Activated naive CD4-positive, alpha-beta T cell treated with anti-CD3 and anti-CD28 coated beads, Interleukin-2, amount 50 U/mL, for 72 hours (primary cell): Measurements from ENCODE around the gene PODNL1. TPM values are rescaled to one million over a fixed set of nuclear protein-coding genes. Genes with fewer than 3 reads are reported as not detected.

Source experiments
- ATAC-seq, 2 donors: fragments of 150-1000 bp; cut with Tn5 transposase; 2 replicates each; pipeline ENCODE4 v1.10.0; 2021; ENCODE audit warnings: mild to moderate bottlenecking in 2 of 2, moderate library complexity in 2 of 2
- DNase-seq, 2 donors: peaks; one replicate each; pipeline ENCODE4 v3.0.0; 2021 to 2022; ENCODE audit warnings: low spot score in 2 of 2
- H3K27ac Mint-ChIP-seq, 2 donors: one replicate each; pipeline ENCODE4 v1.8.0; 2022; ENCODE audit warnings: mild to moderate bottlenecking in 2 of 2, mixed read lengths in 2 of 2
- H3K36me3 Mint-ChIP-seq, 2 donors: one replicate each; pipeline ENCODE4 v1.8.0; 2022; ENCODE audit warnings: mixed read lengths in 2 of 2
- H3K9me3 Mint-ChIP-seq, 2 donors: one replicate each; pipeline ENCODE4 v1.8.0; 2022; ENCODE audit warnings: mixed read lengths in 2 of 2
- total RNA-seq, 2 donors: library from RNA; stranded (reverse); gene quantifications; one replicate each; pipeline ENCODE4 v1.2.3, GENCODE V29; 2022

PODNL1 gene
- total RNA-seq, 2 donors from 2014 or later, result 0.34 TPM; not detected in 1

DNA sequence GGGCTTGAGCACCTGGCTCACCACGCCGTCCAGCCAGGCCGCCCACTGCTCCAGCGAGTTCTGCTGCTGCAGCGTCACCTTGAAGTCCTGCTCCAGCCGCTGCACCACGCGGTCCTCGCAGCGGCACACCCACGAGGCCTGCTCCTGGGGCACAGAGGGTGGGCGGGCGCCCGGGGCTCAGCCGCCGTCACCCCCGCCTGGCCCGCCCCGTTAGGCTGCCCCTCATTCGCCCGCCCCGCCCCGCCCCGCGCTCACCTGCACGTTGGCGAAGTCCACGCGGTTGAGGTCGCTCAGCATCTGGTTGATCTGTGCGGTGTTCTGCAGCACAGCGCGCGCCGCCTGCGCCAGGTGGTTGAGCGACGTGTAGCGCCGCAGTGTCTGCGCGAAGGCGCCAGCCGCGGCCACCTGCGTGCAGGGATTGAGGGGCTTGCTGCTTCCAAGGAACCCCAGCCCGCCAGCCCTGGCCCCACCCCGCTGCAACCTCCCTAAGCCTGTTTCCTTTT is 25.4 kb upstream of the PODNL1 start:
- H3K36me3 Mint-ChIP-seq, result no peaks in the 10 kb centered on the region
- H3K9me3 Mint-ChIP-seq, result no peaks in the 10 kb centered on the region
- ATAC-seq (no peak), DNase-seq (no peak)
- no peak overlapping the region for H3K27ac Mint-ChIP-seq

DNA sequence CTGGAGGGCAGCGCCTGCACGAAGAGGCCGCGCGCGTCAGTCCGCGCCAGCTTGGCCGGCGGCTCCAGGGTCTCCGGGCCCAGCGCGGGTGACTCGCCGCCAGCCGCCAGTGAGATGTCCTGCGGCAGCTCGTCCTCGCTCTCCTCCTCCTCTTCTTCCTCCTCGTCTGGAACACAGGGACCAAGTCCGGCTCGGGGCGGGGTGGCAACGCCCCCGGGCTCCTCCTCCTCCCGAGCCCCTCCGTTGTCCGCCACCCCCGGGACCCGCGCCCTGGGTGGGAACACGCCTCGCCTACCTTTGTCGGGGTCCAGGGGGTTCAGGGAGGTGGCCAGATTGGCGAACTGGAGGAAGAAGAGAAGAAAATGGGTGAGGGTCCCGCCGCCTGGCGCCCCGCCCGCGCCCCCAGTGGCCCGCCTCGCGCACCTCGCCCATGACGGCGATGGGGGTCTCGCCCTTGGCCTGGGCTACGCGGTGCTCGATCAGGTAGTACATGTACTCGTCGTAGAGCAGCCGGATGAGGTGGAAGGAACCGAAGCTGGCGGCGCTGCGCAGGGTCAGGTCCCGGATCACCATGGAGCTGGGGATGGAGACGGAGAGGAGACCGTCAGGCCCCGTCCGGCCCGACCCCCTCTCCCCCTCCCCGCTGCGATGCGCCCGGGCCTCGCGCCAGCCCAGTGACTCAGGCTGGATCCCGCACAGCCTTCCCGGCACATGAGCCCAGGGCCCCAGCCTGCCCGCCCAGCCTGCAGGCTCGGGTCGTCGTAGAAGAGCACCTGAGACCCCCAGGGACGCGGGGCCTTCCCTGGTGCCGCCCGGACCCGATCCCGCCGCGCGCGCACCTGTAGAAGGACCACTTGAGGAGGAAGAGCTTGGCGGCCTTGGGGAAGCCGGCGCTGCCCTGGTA is 24.7 kb upstream of the PODNL1 start:
- DNase-seq, result no peak

GRCh38 chr19:13961826-13962698 is 23.8 kb upstream of the PODNL1 start:
- Mint-ChIP-seq H3K9me3 (no peaks in the 10 kb centered on the region), H3K27ac (no peak overlapping the region), H3K36me3 (no peaks in the 10 kb centered on the region)
- DNase-seq (no peak), ATAC-seq (no peak)

More for the DNA sequence above, 24.7 kb upstream of the PODNL1 start:
- Mint-ChIP-seq H3K27ac (no peak overlapping the region), H3K36me3 (no peaks in the 10 kb centered on the region), H3K9me3 (no peaks in the 10 kb centered on the region)
- no peak for ATAC-seq

DNA sequence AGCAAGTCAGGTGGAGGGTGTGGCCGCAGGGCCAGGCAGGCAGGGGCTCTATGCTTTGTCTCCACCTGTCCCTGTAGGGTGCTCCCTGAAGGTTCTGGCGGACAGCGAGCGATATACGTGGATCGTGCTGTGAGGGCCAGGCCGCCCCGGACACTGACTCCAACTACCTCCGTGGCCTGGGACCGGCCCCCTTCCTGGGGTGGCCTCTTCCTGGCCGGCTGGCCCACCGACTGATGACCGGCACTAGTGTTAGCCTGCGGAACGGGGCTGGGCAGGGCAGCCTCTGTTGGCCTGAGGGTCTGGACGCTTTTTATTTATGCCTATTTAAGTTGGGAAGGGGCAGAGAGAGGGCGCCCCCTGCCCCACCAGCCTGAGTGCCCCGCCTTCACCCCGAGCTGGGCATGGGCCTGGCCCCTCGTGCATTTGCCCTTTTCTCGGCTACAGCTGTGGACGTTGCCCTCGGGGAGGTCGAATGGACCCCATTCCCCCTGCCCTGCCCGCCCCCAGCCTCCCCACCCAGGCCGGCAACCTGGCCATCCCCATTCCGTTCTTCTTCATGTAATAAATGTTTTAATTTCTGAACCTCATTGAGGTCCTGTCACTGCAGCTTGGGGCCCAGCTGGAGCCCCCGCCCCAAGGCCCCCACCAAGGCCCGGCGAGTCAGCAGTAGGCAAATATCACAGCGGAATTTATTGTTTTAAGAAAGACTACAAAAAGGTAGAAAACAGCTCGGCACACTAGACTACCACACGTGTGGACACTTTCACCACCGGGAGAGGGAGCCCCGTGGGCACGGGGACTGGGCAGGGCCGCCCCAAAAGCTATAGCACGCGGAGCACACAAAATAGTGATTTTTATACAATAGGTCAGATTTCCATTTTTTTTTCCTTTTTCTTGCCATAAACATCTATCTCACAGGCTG is 22.9 kb upstream of the PODNL1 start:
- Mint-ChIP-seq H3K27ac (peak overlapping the region; percentile 32 to 77), H3K9me3 (no peaks in the 10 kb centered on the region), H3K36me3 (no peaks in the 10 kb centered on the region)
- peak in 1 of 2 donors; percentile 14 for ATAC-seq
- DNase-seq, result no peak

DNA sequence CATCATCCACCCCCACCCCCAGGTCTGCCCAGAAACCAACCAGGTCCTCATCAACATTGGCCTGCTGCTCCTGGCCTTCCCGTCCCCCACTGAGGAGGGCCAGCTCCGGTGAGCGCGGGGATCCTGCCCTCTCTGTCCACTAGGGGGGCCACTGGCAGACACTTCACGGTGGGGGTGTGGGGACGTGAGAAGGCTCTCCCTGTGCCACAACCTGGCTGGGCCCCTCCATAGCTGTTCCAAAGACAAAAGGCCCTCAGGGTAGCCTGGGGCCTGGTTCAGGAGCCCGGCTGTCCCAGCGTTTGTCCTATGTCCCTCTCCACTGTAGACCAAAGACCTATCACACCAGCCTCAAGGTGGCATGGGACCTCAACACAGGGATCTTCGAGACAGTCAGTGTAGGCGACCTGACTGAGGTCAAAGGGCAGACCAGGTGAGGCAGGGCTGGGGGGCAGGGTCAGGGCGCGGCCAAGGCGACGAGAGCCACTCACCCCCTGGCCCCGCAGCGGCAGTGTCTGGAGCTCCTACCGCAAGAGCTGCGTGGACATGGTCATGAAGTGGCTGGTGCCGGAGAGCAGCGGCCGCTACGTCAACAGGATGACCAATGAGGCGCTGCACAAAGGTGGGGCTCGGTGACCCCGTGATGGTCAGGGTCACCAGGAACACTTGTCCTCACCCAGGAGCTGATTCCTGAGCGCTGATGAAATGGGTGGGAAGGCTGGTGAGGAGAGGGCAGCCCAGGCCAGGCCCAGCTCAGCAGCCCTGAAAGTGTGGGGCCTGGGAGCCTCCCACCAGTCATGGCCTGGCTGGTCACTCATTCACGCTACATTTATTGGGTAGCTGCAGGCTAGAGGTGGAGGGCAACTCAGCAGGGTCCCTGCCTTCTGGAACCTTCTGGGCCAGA is 22.0 kb upstream of the PODNL1 start:
- Mint-ChIP-seq H3K27ac (peak overlapping the region in 1 of 2 donors; percentile 32), H3K9me3 (no peaks in the 10 kb centered on the region), H3K36me3 (no peaks in the 10 kb centered on the region)
- no peak for DNase-seq
- ATAC-seq, result peak; percentile 33 to 43

DNA sequence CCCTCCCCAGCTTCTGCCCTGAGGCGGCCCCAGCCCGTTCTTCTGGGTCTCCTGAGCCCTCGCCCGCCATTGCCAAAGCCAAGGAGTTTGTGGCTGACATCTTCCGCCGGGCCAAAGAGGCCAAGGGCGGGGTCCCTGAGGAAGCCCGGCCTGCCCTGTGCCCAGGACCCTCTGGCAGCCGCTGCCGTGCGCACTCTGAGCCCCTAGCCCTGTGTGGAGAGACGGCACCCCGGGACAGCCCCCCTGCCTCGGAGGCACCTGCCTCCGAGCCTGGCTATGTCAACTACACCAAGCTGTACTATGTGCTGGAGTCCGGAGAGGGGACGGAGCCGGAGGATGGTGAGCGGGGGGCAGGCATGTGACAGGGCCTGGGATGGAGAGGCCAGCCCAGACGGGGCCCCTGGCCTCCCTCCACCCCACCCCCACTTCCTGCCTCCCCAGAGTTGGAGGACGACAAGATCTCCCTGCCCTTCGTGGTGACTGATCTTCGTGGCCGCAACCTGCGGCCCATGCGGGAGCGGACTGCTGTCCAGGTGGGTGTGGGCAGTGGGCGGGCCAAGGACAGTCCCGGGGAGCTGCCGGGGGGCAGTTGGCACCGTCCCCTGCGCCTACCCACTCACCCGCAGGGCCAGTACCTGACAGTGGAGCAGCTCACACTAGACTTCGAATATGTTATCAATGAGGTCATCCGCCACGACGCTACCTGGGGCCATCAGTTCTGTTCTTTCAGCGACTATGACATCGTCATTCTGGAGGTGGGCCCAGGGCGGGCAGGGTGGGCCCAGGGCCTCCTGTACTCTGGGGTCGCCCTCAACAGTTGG is 21.1 kb upstream of the PODNL1 start:
- Mint-ChIP-seq H3K27ac (no peak overlapping the region), H3K36me3 (no peaks in the 10 kb centered on the region), H3K9me3 (no peaks in the 10 kb centered on the region)
- ATAC-seq (peak in 1 of 2 donors; percentile 2), DNase-seq (no peak)

- Mint-ChIP-seq H3K9me3 (no peaks in the 10 kb centered on the region), H3K27ac (peak overlapping the region in 1 of 2 donors; percentile 90), H3K36me3 (peaks cover 0 to 4% of the 10 kb centered on the region in 2 donors)
- ATAC-seq, result no peak
- DNase-seq, result no peak
Measured at GRCh38 chr19:13958043-13958442, 19.8 kb upstream of the PODNL1 start.

- DNase-seq (no peak), ATAC-seq (no peak)
- H3K27ac Mint-ChIP-seq, result peak overlapping the region in 1 of 2 donors; percentile 24
- peaks cover 0 to 4% of the 10 kb centered on the region in 2 donors for H3K36me3 Mint-ChIP-seq
- H3K9me3 Mint-ChIP-seq, result no peaks in the 10 kb centered on the region
Measured at GRCh38 chr19:13957051-13957450, 18.8 kb upstream of the PODNL1 start.

DNA sequence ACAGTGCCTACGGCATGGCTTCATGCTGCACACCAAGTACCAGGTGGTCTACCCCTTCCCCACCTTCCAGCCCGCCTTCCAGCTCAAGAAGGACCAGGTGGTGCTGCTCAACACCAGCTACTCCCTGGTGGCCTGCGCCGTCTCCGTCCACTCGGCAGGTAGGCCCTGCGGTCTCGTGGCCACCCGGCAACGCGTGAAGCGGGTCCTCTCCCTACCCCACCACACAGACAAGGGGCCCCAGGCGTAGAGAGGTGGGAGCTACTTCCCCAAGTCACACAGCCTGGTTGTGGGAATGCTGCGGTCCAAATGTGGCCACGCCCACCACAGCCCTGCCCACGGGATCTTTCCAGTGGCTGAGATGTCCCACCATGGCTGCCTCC is 18.1 kb upstream of the PODNL1 start:
- ATAC-seq (no peak), DNase-seq (no peak)
- peaks cover 0 to 4% of the 10 kb centered on the region in 2 donors for H3K36me3 Mint-ChIP-seq
- H3K27ac Mint-ChIP-seq, result no peak overlapping the region
- H3K9me3 Mint-ChIP-seq, result no peaks in the 10 kb centered on the region

DNA sequence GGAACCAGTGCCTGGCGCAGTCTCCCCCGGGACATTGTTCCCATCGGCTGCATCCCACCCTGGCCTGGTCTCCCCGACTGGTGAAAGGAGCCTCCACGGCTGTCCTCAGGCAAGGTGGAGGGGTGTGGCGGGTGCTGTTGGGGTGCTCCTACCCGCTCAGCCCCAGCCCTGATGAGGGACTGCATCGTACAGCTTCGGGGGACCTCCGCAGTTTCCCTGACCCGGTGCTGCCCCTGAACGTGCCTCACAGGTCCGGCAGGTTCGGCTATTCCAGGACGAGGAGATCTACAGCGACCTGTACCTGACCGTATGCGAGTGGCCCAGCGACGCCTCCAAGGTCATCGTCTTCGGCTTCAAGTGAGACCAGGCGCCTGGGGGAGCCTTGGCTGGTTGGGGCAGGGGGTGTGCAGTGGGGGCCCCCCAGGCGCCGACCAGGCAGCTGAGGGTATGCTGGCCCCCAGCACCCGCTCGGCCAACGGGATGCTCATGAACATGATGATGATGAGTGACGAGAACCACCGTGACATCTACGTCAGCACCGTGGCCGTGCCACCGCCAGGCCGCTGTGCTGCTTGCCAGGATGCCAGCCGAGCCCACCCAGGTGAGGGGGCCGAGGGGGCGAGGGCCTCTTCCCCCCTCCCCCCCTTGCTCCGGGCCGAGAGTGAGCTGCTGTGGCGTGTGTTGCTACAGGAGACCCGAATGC is 17.6 kb upstream of the PODNL1 start:
- H3K9me3 Mint-ChIP-seq, result no peaks in the 10 kb centered on the region

DNA sequence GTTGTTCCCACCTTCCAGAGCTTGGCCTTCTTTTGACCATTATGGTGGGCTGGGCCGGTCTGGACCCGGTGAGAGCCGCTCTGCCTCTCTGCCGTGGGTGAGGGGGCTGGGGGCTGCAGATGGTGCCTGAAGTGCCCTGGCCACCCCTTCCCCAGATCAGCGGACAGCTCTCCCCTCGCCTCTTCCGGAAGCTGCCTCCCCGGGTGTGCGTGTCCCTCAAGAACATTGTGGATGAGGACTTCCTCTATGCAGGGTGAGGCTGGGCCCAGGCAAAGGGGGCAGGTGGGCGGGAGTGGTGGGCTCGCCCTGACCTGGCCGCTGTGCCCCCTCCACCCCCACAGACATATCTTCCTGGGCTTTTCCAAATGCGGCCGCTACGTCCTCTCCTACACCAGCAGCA is 16.0 kb upstream of the PODNL1 start:
- Mint-ChIP-seq H3K27ac (peak overlapping the region in 1 of 2 donors; percentile 80), H3K9me3 (no peaks in the 10 kb centered on the region)
- no peak for DNase-seq

More for the DNA sequence above, 17.6 kb upstream of the PODNL1 start:
- peaks cover 0 to 4% of the 10 kb centered on the region in 2 donors for H3K36me3 Mint-ChIP-seq
- DNase-seq (no peak), ATAC-seq (no peak)
- no peak overlapping the region for H3K27ac Mint-ChIP-seq

DNA sequence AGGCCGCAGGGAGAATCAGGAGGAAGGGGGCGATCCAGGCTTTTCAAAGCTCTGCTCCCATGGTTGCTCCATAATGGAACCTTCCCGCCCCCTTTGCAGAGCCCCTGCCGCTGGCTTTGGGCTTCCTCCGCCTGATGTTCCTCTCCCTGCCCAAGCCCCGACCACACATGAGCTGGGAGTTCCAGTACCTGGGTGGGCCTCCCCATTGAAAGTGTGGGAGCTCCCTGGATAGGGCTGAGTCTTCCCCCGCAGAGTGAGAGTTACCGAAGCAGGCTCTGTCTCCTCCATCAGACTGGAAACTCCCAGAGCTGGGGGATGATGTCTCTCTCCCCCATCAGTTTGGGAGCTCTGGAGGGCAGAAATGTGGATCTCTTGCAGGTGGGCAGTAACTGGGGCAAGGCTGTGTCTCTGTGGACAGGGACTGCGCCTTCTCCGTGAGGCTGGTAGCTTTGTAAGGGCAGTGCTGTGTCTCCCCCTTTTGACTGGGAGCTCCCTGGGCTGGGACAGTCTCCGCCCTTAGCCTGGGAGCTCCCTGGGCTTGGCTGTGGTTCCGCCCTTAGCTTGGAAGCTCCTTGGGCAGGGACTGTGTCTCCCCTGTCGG is 14.8 kb upstream of the PODNL1 start:
- peaks cover 0 to 4% of the 10 kb centered on the region in 2 donors for H3K36me3 Mint-ChIP-seq
- ATAC-seq (no peak), DNase-seq (no peak)
- no peaks in the 10 kb centered on the region for H3K9me3 Mint-ChIP-seq
- H3K27ac Mint-ChIP-seq, result peak overlapping the region; percentile 80 to 89

More for the DNA sequence above, 16.0 kb upstream of the PODNL1 start:
- ATAC-seq, result no peak
- peaks cover 0 to 4% of the 10 kb centered on the region in 2 donors for H3K36me3 Mint-ChIP-seq

GRCh38 chr19:13952154-13952930 is 14.1 kb upstream of the PODNL1 start, which contains the start of gene DCAF15:
Gene DCAF15 (plus strand): TSS chr19:13952509. CDS start chr19:13952513, 4 bp downstream.
- Mint-ChIP-seq H3K36me3 (peaks cover 0 to 4% of the 10 kb centered on the region in 2 donors), H3K27ac (peak within 1 kb of the TSS; percentile 80 to 98), H3K9me3 (no peaks in the 10 kb centered on the region)
- ATAC-seq (peak; percentile 98), DNase-seq (peak; percentile 98 to 100)
